ENCODE results near the gene ADCY10.

DNA sequence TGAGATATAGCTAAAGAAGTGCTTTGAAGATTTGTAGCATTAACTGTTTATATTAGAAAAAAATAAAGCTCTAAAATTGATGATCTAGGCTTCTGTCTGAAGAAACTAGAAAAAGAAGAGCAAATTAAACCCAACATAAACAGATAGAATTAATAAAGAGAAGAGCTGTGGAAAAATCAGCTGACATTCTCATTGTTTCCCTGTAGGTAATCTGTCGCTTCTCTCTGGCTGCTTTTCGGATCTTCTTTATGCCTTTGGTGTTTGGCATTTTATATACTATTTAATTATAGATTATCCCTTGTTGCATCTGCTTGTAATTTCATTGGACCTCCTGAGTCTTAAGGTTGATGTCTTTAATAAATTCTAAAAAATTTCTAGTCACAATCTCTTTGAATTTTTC, 132.4 kb downstream of the ADCY10 start:
- TF ChIP-seq, protein P1, sequence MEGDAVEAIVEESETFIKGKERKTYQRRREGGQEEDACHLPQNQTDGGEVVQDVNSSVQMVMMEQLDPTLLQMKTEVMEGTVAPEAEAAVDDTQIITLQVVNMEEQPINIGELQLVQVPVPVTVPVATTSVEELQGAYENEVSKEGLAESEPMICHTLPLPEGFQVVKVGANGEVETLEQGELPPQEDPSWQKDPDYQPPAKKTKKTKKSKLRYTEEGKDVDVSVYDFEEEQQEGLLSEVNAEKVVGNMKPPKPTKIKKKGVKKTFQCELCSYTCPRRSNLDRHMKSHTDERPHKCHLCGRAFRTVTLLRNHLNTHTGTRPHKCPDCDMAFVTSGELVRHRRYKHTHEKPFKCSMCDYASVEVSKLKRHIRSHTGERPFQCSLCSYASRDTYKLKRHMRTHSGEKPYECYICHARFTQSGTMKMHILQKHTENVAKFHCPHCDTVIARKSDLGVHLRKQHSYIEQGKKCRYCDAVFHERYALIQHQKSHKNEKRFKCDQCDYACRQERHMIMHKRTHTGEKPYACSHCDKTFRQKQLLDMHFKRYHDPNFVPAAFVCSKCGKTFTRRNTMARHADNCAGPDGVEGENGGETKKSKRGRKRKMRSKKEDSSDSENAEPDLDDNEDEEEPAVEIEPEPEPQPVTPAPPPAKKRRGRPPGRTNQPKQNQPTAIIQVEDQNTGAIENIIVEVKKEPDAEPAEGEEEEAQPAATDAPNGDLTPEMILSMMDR (IDR thresholded peaks at IDR 0.05), result no peak
- TF ChIP-seq POLR2AphosphoS5 (IDR thresholded peaks at IDR 0.05; ENCODE audit: low read depth, low read length) (no peak), REST (IDR thresholded peaks at IDR 0.05; ENCODE audit: insufficient read depth in 1 of 2, low read depth in 2 of 2, low read length in 1 of 2) (no peak)
